Ectodermal cell (in vitro differentiated cells): ENCODE results near the gene TGM5.

Source experiments
- H3K27ac ChIP-seq: 2 replicates; pipeline ENCODE4 v1.7.0; 2013; ENCODE audit warnings: mild to moderate bottlenecking, low read depth, low read length; ENCODE audit not compliant: insufficient read depth, poor library complexity, severe bottlenecking
- H3K27me3 ChIP-seq: 2 replicates; pipeline ENCODE4 v1.7.0; 2013; ENCODE audit warnings: mild to moderate bottlenecking, low read length; ENCODE audit not compliant: insufficient read depth, control insufficient read depth, poor library complexity, severe bottlenecking
- H3K36me3 ChIP-seq: one replicate; pipeline ENCODE4 v1.7.0; 2013; ENCODE audit warnings: low read length; ENCODE audit not compliant: control insufficient read depth, insufficient read depth
- H3K4me1 ChIP-seq: one replicate; pipeline ENCODE4 v1.7.0; 2013; ENCODE audit warnings: low read length; ENCODE audit not compliant: control insufficient read depth, insufficient read depth
- H3K4me3 ChIP-seq: 2 replicates; pipeline ENCODE4 v1.7.0; 2013; ENCODE audit warnings: low read depth, low read length, control low read depth; ENCODE audit not compliant: insufficient read depth
- H3K9me3 ChIP-seq: 2 replicates; pipeline ENCODE4 v1.7.0; 2013; ENCODE audit warnings: mild to moderate bottlenecking, low read length, moderate library complexity; ENCODE audit not compliant: control insufficient read depth
- WGBS, 2 experiments: methylation state at CpG; one replicate each; pipeline ENCODE4 v1.1.7; 2013; ENCODE audit warnings: missing lambda C conversion rate in 2 of 2; 5-methylcytosine and 5-hydroxymethylcytosine counted together

TGM5 gene

GRCh38 chr15:43183270-43183669 is 83.5 kb downstream of the TGM5 start:
- no peaks in the 10 kb centered on the region for H3K4me1 ChIP-seq
- H3K27ac ChIP-seq, result no peak overlapping the region
- 89 to 90% methylated on average over 3 of the region's 3 CpGs for WGBS, 2 experiments
- H3K4me3 ChIP-seq, result no peak overlapping the region
- H3K27me3 ChIP-seq, result no peaks in the 10 kb centered on the region
- H3K36me3 ChIP-seq, result no peaks in the 10 kb centered on the region
- no peaks in the 10 kb centered on the region for H3K9me3 ChIP-seq
